ENCODE data around the gene SPAG17. TPM values are rescaled to one million over a fixed set of nuclear protein-coding genes. Genes with fewer than 3 reads are reported as not detected.
A peak's percentile ranks its signal among the peaks of the same experiment; 100 is the strongest.
"Not testable (repeated sequence)": the region's sequence is repeated elsewhere in the genome, so short reads cannot be mapped to it uniquely, and the experiment has no call there.

The SPAG17 gene
- polyA plus RNA-seq, 2 donors, result 14.2 to 15.4 TPM

GRCh38 chr1:117942293-117942692 lies 242.7 kb downstream of the SPAG17 start:
- no peaks in the 10 kb centered on the region for H3K4me1 ChIP-seq (ENCODE audit: control insufficient read depth in 2 of 2, insufficient read depth in 2 of 2, low read length in 1 of 2)
- no peaks in the 10 kb centered on the region for H3K27me3 ChIP-seq (ENCODE audit: control insufficient read depth in 1 of 2, insufficient read depth in 2 of 2, low read length in 2 of 2)
- no peaks in the 10 kb centered on the region for H3K9me3 ChIP-seq (ENCODE audit: control insufficient read depth in 2 of 2, insufficient read depth in 1 of 2, low read depth in 1 of 2, low read length in 1 of 2)
- peaks cover 6 to 16% of the 10 kb centered on the region in 2 donors for H3K36me3 ChIP-seq (ENCODE audit: control insufficient read depth in 2 of 2, insufficient read depth in 2 of 2, low read length in 1 of 2)
- no peak overlapping the region for H3K4me3 ChIP-seq (ENCODE audit: low read depth in 1 of 2, low read length in 2 of 2)
- no peak overlapping the region for H3K27ac ChIP-seq (ENCODE audit: low read depth in 2 of 2, low read length in 1 of 2)
- 96% methylated on average over 2 of the region's 2 CpGs for WGBS, 2 donors

GRCh38 chr1:117933769-117934168 lies 251.3 kb downstream of the SPAG17 start:
- peaks cover 0 to 5% of the 10 kb centered on the region in 2 donors for H3K36me3 ChIP-seq (ENCODE audit: control insufficient read depth in 2 of 2, insufficient read depth in 2 of 2, low read length in 1 of 2)
- 92 to 93% methylated on average over 2 of the region's 2 CpGs for WGBS, 2 donors

GRCh38 chr1:117932576-117932975 lies 252.5 kb downstream of the SPAG17 start:
- H3K36me3 ChIP-seq (ENCODE audit: control insufficient read depth in 2 of 2, insufficient read depth in 2 of 2, low read length in 1 of 2), result peaks cover 0 to 2% of the 10 kb centered on the region in 2 donors
- peaks cover 0 to 3% of the 10 kb centered on the region in 2 donors for H3K4me1 ChIP-seq (ENCODE audit: control insufficient read depth in 2 of 2, insufficient read depth in 2 of 2, low read length in 1 of 2)
- H3K9me3 ChIP-seq (ENCODE audit: control insufficient read depth in 2 of 2, insufficient read depth in 1 of 2, low read depth in 1 of 2, low read length in 1 of 2), result peaks cover 0 to 3% of the 10 kb centered on the region in 2 donors
- no peaks in the 10 kb centered on the region for H3K27me3 ChIP-seq (ENCODE audit: control insufficient read depth in 1 of 2, insufficient read depth in 2 of 2, low read length in 2 of 2)
- 63 to 77% methylated on average over 4 of the region's 4 CpGs for WGBS, 2 donors
- H3K27ac ChIP-seq (ENCODE audit: low read depth in 2 of 2, low read length in 1 of 2), result no peak overlapping the region
- no peak overlapping the region for H3K4me3 ChIP-seq (ENCODE audit: low read depth in 1 of 2, low read length in 2 of 2)

More at GRCh38 chr1:117933769-117934168, 251.3 kb downstream of the SPAG17 start:
- Histone ChIP-seq H3K4me3 (ENCODE audit: low read depth in 1 of 2, low read length in 2 of 2) (no peak overlapping the region), H3K9me3 (ENCODE audit: control insufficient read depth in 2 of 2, insufficient read depth in 1 of 2, low read depth in 1 of 2, low read length in 1 of 2) (peaks cover 0 to 3% of the 10 kb centered on the region in 2 donors), H3K4me1 (ENCODE audit: control insufficient read depth in 2 of 2, insufficient read depth in 2 of 2, low read length in 1 of 2) (peaks cover 0 to 3% of the 10 kb centered on the region in 2 donors), H3K27me3 (ENCODE audit: control insufficient read depth in 1 of 2, insufficient read depth in 2 of 2, low read length in 2 of 2) (no peaks in the 10 kb centered on the region), H3K27ac (ENCODE audit: low read depth in 2 of 2, low read length in 1 of 2) (no peak overlapping the region)

- peaks cover 0 to 3% of the 10 kb centered on the region in 2 donors for H3K4me1 ChIP-seq (ENCODE audit: control insufficient read depth in 2 of 2, insufficient read depth in 2 of 2, low read length in 1 of 2)
- H3K27ac ChIP-seq (ENCODE audit: low read depth in 2 of 2, low read length in 1 of 2), result no peak overlapping the region
- WGBS, 2 donors, result 1 to 4% methylated on average over 6 of the region's 6 CpGs
These were observed 254.5 kb downstream of the SPAG17 start for GRCh38 chr1:117930484-117930883.

GRCh38 chr1:117930173-117930447 lies 254.9 kb downstream of the SPAG17 start:
- Histone ChIP-seq H3K4me1 (ENCODE audit: control insufficient read depth in 2 of 2, insufficient read depth in 2 of 2, low read length in 1 of 2) (peaks cover 0 to 3% of the 10 kb centered on the region in 2 donors), H3K27me3 (ENCODE audit: control insufficient read depth in 1 of 2, insufficient read depth in 2 of 2, low read length in 2 of 2) (no peaks in the 10 kb centered on the region), H3K36me3 (ENCODE audit: control insufficient read depth in 2 of 2, insufficient read depth in 2 of 2, low read length in 1 of 2) (peaks cover 0 to 2% of the 10 kb centered on the region in 2 donors), H3K4me3 (ENCODE audit: low read depth in 1 of 2, low read length in 2 of 2) (peak overlapping the region; percentile 92 to 96), H3K27ac (ENCODE audit: low read depth in 2 of 2, low read length in 1 of 2) (peak overlapping the region; percentile 68 to 70), H3K9me3 (ENCODE audit: control insufficient read depth in 2 of 2, insufficient read depth in 1 of 2, low read depth in 1 of 2, low read length in 1 of 2) (peaks cover 0 to 3% of the 10 kb centered on the region in 2 donors)
- 1% methylated on average over 12 of the region's 12 CpGs for WGBS, 2 donors

More at GRCh38 chr1:117930484-117930883, 254.5 kb downstream of the SPAG17 start:
- H3K4me3 ChIP-seq (ENCODE audit: low read depth in 1 of 2, low read length in 2 of 2), result peak overlapping the region; percentile 92 to 96
- peaks cover 0 to 2% of the 10 kb centered on the region in 2 donors for H3K36me3 ChIP-seq (ENCODE audit: control insufficient read depth in 2 of 2, insufficient read depth in 2 of 2, low read length in 1 of 2)
- no peaks in the 10 kb centered on the region for H3K27me3 ChIP-seq (ENCODE audit: control insufficient read depth in 1 of 2, insufficient read depth in 2 of 2, low read length in 2 of 2)
- H3K9me3 ChIP-seq (ENCODE audit: control insufficient read depth in 2 of 2, insufficient read depth in 1 of 2, low read depth in 1 of 2, low read length in 1 of 2), result peaks cover 0 to 3% of the 10 kb centered on the region in 2 donors

- H3K9me3 ChIP-seq (ENCODE audit: control insufficient read depth in 2 of 2, insufficient read depth in 1 of 2, low read depth in 1 of 2, low read length in 1 of 2), result peaks cover 0 to 3% of the 10 kb centered on the region in 2 donors
- H3K27me3 ChIP-seq (ENCODE audit: control insufficient read depth in 1 of 2, insufficient read depth in 2 of 2, low read length in 2 of 2), result no peaks in the 10 kb centered on the region
- H3K36me3 ChIP-seq (ENCODE audit: control insufficient read depth in 2 of 2, insufficient read depth in 2 of 2, low read length in 1 of 2), result peaks cover 0 to 2% of the 10 kb centered on the region in 2 donors
- H3K4me3 ChIP-seq (ENCODE audit: low read depth in 1 of 2, low read length in 2 of 2), result peak within 1 kb of the TSS; percentile 92 to 96
- WGBS, 2 donors, result 0% methylated on average over 64 of the region's 64 CpGs
- peaks cover 0 to 3% of the 10 kb centered on the region in 2 donors for H3K4me1 ChIP-seq (ENCODE audit: control insufficient read depth in 2 of 2, insufficient read depth in 2 of 2, low read length in 1 of 2)
- H3K27ac ChIP-seq (ENCODE audit: low read depth in 2 of 2, low read length in 1 of 2), result peak within 1 kb of the TSS; percentile 87 to 95
These were observed 255.5 kb downstream of the SPAG17 start, which contains the start of the genes GDAP2 and WDR3 for GRCh38 chr1:117929343-117930172. Gene GDAP2 (minus strand): TSS chr1:117929621. CDS start chr1:117920357, 9,264 bp downstream. Gene WDR3 (plus strand): TSS chr1:117929739. CDS start chr1:117933320, 3,581 bp downstream.

- Histone ChIP-seq H3K9me3 (ENCODE audit: control insufficient read depth in 2 of 2, insufficient read depth in 1 of 2, low read depth in 1 of 2, low read length in 1 of 2) (peaks cover 0 to 3% of the 10 kb centered on the region in 2 donors), H3K27me3 (ENCODE audit: control insufficient read depth in 1 of 2, insufficient read depth in 2 of 2, low read length in 2 of 2) (no peaks in the 10 kb centered on the region), H3K27ac (ENCODE audit: low read depth in 2 of 2, low read length in 1 of 2) (peak overlapping the region; percentile 87 to 95), H3K4me3 (ENCODE audit: low read depth in 1 of 2, low read length in 2 of 2) (peak overlapping the region; percentile 92 to 96), H3K4me1 (ENCODE audit: control insufficient read depth in 2 of 2, insufficient read depth in 2 of 2, low read length in 1 of 2) (peaks cover 0 to 3% of the 10 kb centered on the region in 2 donors), H3K36me3 (ENCODE audit: control insufficient read depth in 2 of 2, insufficient read depth in 2 of 2, low read length in 1 of 2) (no peaks in the 10 kb centered on the region)
- WGBS, 2 donors, result 0% methylated on average over 24 of the region's 24 CpGs
These were observed 256.1 kb downstream of the SPAG17 start for GRCh38 chr1:117928881-117929342.

- peaks cover 0 to 3% of the 10 kb centered on the region in 2 donors for H3K4me1 ChIP-seq (ENCODE audit: control insufficient read depth in 2 of 2, insufficient read depth in 2 of 2, low read length in 1 of 2)
- no peak overlapping the region for H3K27ac ChIP-seq (ENCODE audit: low read depth in 2 of 2, low read length in 1 of 2)
- H3K9me3 ChIP-seq (ENCODE audit: control insufficient read depth in 2 of 2, insufficient read depth in 1 of 2, low read depth in 1 of 2, low read length in 1 of 2), result peaks cover 0 to 3% of the 10 kb centered on the region in 2 donors
- no peaks in the 10 kb centered on the region for H3K36me3 ChIP-seq (ENCODE audit: control insufficient read depth in 2 of 2, insufficient read depth in 2 of 2, low read length in 1 of 2)
- H3K4me3 ChIP-seq (ENCODE audit: low read depth in 1 of 2, low read length in 2 of 2), result no peak overlapping the region
- no peaks in the 10 kb centered on the region for H3K27me3 ChIP-seq (ENCODE audit: control insufficient read depth in 1 of 2, insufficient read depth in 2 of 2, low read length in 2 of 2)
- 92 to 99% methylated on average over 3 of the region's 3 CpGs for WGBS, 2 donors
These were observed 259.0 kb downstream of the SPAG17 start for GRCh38 chr1:117925981-117926380.

- 82 to 83% methylated on average over 7 of the region's 7 CpGs for WGBS, 2 donors
- H3K36me3 ChIP-seq (ENCODE audit: control insufficient read depth in 2 of 2, insufficient read depth in 2 of 2, low read length in 1 of 2); H3K27me3 ChIP-seq (ENCODE audit: control insufficient read depth in 1 of 2, insufficient read depth in 2 of 2, low read length in 2 of 2); H3K4me3 ChIP-seq (ENCODE audit: low read depth in 1 of 2, low read length in 2 of 2); H3K9me3 ChIP-seq (ENCODE audit: control insufficient read depth in 2 of 2, insufficient read depth in 1 of 2, low read depth in 1 of 2, low read length in 1 of 2); H3K27ac ChIP-seq (ENCODE audit: low read depth in 2 of 2, low read length in 1 of 2); H3K4me1 ChIP-seq (ENCODE audit: control insufficient read depth in 2 of 2, insufficient read depth in 2 of 2, low read length in 1 of 2): not testable (repeated sequence)
These were observed 262.3 kb downstream of the SPAG17 start for GRCh38 chr1:117922717-117923116.

Data from esophagus (tissue), 2 donors.